ENCODE results near the gene STK35.
A peak's percentile ranks its signal among the peaks of the same experiment; 100 is the strongest.

The STK35 gene

GRCh38 chr20:2101057-2101864, at the start of gene STK35:
Gene STK35, plus strand, starts transcription at chr20:2101827. Its CDS starts 55 bp downstream, at chr20:2101882.
- DNase-seq: peak; percentile 90

DNA sequence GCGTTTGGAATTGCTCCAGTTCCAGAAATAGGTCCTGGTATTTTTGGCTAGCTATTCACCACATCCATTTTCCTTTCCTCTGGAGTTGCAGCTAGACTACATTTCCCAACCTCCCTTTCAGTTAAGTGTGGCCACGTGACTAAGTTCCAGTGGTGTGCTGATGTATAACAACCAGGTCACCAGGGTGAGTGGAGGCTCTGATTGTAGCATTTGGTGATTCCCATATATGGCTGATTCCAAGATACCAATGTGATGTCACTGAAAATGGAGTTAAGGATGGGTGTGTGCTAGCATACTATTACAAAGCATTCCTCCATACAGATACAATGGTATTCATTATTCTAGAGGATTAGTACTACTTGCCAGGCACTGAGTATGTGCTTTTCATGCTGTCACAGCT, 49.7 kb upstream of the STK35 start:
- no peak for DNase-seq

DNA sequence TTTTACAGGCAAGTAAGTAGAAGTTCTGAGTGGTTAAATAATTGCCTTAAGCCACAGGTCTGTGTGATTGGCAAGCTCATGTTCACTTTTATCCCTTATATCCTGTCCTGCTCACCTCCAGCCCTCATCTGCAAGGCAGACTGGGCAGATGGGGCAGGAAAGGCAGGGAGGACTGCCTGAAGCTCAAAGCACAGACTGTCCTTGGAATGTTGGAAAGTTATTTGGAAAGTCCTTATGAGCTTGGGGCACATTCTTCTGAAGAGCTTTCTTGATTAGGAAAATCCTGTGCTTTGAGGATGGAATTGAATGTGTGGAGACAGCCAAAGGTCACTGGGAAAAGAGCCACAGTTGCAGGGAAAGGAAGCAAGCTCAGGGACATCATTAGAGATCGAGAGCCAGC, 48.9 kb upstream of the STK35 start:
- no peak for DNase-seq

GRCh38 chr20:2053615-2054014, 48.0 kb upstream of the STK35 start:
- DNase-seq: no peak

DNA sequence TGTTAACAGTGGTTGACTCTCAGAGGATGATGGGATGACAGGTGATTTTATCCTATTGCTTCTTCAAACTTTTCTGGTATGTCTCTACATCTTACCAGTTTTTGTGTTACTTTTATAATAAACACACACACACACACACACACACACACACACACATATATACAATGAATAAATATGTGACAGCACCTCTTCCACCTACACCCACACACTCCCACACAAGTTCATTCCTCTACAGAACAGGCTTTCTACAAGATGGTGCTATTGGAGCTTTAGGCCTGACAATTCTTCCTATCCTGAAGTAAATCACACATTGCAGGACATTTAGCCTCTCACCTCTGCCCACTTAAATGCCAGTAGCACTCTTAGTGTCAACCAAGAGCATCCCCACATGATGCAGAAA, 46.7 kb upstream of the STK35 start:
- DNase-seq: no peak

GRCh38 chr20:2059411-2059810, 42.2 kb upstream of the STK35 start:
- DNase-seq: no peak

- DNase-seq: no peak
Measured at GRCh38 chr20:2065099-2065498, 36.5 kb upstream of the STK35 start.

- no peak for DNase-seq
Measured at GRCh38 chr20:2066461-2067122, 35.0 kb upstream of the STK35 start.

- DNase-seq: no peak
Measured at GRCh38 chr20:2080532-2081224, 20.9 kb upstream of the STK35 start.

- no peak for DNase-seq
Measured at GRCh38 chr20:2084703-2085102, 16.9 kb upstream of the STK35 start.

DNA sequence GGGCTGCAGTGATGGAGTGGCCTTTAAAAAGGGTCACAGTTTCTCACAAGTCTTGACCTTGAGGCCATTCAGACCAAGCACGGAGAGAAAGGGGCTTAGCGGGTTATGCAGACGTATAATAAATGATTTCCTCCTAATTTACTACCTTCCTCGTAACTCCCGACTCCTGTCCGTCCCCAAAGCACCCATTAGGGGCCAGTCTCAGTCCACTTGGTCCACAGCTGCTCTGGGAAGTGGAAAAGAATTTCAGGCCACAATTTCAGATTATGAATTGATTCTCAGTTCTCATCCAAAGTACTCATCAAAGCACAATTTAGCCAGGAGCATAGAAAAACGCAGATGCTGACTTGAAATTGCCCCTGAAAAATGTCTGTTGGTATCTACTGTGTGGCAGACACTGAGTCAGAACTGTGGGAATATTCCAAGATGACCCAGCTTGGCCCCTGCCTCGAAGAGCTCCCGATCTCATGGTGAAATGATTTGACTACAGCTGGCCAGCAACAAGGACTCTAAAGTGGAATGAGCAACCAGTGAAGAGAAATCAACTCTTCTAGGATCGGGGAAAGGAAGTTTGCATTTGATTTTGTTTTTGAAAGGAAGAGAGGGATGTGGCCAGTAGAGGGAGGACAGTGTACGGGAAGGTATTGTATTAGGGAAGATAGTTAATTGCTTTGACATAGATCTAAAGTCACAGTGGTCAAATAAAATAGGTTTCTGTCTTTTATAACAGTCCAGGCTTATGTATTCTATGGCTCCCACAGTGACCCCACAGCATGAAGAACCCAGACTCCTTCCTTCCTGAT, 15.2 kb upstream of the STK35 start:
- DNase-seq: no peak

DNA sequence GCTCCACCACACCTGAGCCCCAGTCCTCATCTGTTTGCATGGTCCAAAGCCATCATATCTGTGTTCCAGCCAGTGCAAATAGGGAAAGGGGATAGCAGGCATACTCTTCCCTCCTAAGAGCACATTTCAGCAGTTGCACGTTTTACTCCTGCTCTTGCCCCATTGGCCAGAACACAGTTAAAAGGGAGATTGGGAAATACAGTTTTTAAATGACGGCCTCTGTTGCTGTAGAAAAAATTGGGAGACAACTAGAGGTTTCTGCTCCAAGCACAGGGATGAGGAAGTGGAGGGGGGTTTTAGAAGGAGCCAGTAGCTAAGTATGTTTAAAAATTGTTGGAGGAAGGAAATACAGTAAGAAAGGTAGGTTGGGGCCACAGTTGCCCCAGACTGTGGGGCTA, 14.6 kb upstream of the STK35 start:
- no peak for DNase-seq

- peak; percentile 73 for DNase-seq
Measured at GRCh38 chr20:2088891-2089290, 12.7 kb upstream of the STK35 start.

GRCh38 chr20:2089447-2089846, 12.2 kb upstream of the STK35 start:
- DNase-seq: no peak

- peak; percentile 59 for DNase-seq
Measured at GRCh38 chr20:2093159-2093781, 8.4 kb upstream of the STK35 start.

DNA sequence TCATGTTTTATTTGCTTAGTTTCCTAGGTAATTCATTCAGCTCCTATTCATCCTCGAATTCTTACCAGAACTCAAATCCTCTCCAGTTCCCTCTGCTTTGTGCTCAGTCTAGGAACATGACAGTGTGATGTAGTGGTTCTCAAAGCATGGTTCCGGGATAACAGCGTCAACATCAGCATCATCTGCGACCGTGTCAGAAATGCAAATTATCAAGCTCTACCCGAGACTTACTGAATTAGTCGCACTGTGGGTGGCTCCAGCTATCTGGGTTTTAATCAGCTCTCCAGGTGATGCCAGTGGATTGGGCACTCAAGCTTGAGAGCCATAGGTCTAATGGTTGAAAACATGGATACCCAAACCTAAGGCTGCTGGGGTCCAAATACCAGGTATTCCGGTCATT, 7.7 kb upstream of the STK35 start:
- DNase-seq: no peak

- peak; percentile 94 for DNase-seq
Measured at GRCh38 chr20:2101865-2102584, 398 bp downstream of the STK35 start.

DNA sequence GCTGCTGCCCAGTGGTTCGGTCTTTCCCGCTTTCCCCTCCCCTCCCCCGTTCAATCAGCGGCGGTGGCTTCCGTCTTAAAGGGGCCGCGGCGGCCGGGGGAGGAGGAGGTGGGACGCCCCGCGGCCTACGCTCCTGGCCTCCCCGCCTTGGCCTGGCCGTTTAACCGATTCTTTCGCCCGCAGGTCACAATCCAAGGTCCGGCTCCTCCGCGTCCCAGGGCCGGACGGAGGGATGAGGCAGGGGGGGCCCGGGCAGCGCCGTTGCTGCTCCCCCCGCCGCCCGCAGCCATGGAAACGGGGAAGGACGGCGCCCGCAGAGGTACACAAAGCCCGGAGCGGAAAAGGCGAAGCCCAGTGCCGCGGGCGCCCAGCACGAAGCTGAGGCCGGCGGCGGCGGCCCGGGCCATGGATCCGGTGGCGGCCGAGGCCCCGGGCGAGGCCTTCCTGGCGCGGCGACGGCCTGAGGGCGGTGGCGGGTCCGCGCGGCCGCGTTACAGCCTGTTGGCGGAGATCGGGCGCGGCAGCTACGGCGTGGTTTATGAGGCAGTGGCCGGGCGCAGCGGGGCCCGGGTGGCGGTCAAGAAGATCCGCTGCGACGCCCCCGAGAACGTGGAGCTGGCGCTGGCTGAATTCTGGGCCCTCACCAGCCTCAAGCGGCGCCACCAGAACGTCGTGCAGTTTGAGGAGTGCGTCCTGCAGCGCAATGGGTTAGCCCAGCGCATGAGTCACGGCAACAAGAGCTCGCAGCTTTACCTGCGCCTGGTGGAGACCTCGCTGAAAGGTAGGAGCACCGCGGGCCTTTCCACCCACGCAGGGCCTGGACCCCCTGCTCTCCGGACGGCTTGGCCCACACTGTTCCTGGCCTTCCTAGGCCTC, 1.2 kb downstream of the STK35 start:
- peak; percentile 94 for DNase-seq

DNA sequence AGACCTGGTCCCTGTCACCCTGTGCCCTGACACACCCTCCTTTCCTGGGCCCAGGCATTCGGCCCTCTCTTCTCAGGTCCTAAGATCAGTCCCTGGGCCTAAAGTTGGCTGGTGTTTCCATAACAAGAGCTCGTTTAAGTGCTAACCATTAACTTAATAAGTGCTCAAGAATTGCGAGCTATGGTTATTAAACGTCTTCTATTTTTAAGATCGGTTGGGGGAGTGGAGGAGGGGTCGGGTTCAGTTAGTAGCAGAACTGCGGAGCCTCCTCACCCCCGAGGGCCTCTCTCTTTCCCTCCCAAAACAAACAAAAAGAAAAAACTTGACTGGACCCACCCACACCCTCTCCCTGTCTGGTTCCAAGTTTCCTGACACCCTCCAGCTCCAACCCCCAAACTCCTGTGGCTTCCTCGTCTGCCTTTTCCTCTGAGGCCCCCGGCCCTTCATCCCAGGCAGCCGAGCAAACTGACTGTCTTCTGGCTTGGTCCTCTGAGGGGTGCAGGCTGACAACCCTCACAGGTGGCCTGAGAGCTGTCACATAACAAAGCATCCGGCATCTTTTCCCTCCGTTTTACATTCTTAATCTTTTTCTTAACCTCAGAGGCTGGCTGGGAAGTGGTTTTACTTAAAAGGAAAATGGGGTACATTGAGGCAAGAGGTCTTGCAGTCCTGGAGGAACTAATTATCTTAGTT, 2.0 kb downstream of the STK35 start:
- no peak for DNase-seq

GRCh38 chr20:2104236-2104635, 2.6 kb downstream of the STK35 start:
- DNase-seq: no peak
